ENCODE measurements around the gene NFIB.

DNA sequence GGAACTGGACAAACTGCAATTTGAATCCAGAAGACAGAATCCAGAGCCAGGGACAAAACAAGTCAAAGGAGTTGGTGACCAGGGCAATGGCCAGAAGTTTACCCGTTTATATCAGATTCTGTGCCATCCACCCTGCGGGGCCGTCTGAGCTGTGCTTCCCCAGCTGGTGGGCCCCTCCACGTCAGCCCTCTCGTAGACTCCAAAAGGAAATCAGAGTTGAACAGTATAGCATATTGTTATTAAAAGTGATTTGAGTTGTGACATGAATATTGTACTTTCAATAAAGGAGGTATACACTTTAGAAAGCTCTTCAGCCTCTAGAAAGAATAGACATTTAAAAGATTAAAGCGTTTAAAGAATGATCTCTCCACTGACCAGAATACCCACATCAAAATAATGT lies 102.4 kb downstream of the NFIB start:
- TF ChIP-seq, protein P1, sequence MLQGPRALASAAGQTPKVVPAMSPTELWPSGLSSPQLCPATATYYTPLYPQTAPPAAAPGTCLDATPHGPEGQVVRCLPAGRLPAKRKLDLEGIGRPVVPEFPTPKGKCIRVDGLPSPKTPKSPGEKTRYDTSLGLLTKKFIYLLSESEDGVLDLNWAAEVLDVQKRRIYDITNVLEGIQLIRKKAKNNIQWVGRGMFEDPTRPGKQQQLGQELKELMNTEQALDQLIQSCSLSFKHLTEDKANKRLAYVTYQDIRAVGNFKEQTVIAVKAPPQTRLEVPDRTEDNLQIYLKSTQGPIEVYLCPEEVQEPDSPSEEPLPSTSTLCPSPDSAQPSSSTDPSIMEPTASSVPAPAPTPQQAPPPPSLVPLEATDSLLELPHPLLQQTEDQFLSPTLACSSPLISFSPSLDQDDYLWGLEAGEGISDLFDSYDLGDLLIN (CRISPR knock-in tag; IDR thresholded peaks at IDR 0.05; ENCODE audit: borderline replicate concordance), result no peak
- TF ChIP-seq HNRNPLL (IDR thresholded peaks at IDR 0.05; ENCODE audit: low read depth, low read length, poor library complexity, severe bottlenecking) (no peak), POLR2A (IDR thresholded peaks at IDR 0.05; ENCODE audit: insufficient read depth in 1 of 2, low read depth in 2 of 2, low read length in 2 of 2) (no peak)

Measured in HepG2 (cell line).